Adipocyte (in vitro differentiated cells): ENCODE results near the gene C18orf54.
A peak's percentile ranks its signal among the peaks of the same experiment; 100 is the strongest.

ENCODE experiments used
- DNase-seq: peaks from one replicate; pipeline ENCODE4 v3.0.0-alpha.2; 2015; ENCODE audit warnings: low read depth
- H3K27me3 ChIP-seq: replicated peaks from 2 replicates; pipeline ENCODE4 v1.7.0; 2013; ENCODE audit warnings: mild to moderate bottlenecking, low read length, moderate library complexity; ENCODE audit not compliant: control insufficient read depth, insufficient read depth
- H3K36me3 ChIP-seq: 2 replicates; pipeline ENCODE4 v1.7.0; 2013; ENCODE audit warnings: low read length, mild to moderate bottlenecking, moderate library complexity; ENCODE audit not compliant: control insufficient read depth, insufficient read depth, severe bottlenecking
- H3K4me1 ChIP-seq: 2 replicates; pipeline ENCODE4 v1.7.0; 2013; ENCODE audit warnings: mild to moderate bottlenecking, low read length, moderate library complexity; ENCODE audit not compliant: control insufficient read depth, insufficient read depth
- H3K4me3 ChIP-seq: 2 replicates; pipeline ENCODE4 v1.7.0; 2013; ENCODE audit warnings: mild to moderate bottlenecking, low read length, moderate library complexity
- H3K9ac ChIP-seq: 2 replicates; pipeline ENCODE4 v1.7.0; 2013; ENCODE audit warnings: mild to moderate bottlenecking, low read length, moderate library complexity
- H3K9me3 ChIP-seq: 2 replicates; pipeline ENCODE4 v1.7.0; 2013; ENCODE audit warnings: mild to moderate bottlenecking, low read length, moderate library complexity; ENCODE audit not compliant: control insufficient read depth

The C18orf54 gene

GRCh38 chr18:54388203-54389142, 30.8 kb downstream of the C18orf54 start:
- Histone ChIP-seq H3K9me3 (no peaks in the 10 kb centered on the region), H3K27me3 (no peaks in the 10 kb centered on the region), H3K4me3 (peak overlapping the region; percentile 14), H3K4me1 (peaks cover 21% of the 10 kb centered on the region), H3K36me3 (no peaks in the 10 kb centered on the region), H3K9ac (no peak overlapping the region)
- DNase-seq, result peak; percentile 56

- Histone ChIP-seq H3K4me3 (no peak overlapping the region), H3K27me3 (no peaks in the 10 kb centered on the region), H3K9ac (no peak overlapping the region), H3K36me3 (no peaks in the 10 kb centered on the region), H3K4me1 (peaks cover 21% of the 10 kb centered on the region), H3K9me3 (no peaks in the 10 kb centered on the region)
- no peak for DNase-seq
Measured at GRCh38 chr18:54389143-54389505, 31.4 kb downstream of the C18orf54 start.

- Histone ChIP-seq H3K9me3 (no peaks in the 10 kb centered on the region), H3K4me3 (no peak overlapping the region), H3K9ac (no peak overlapping the region), H3K36me3 (no peaks in the 10 kb centered on the region), H3K4me1 (peaks cover 21% of the 10 kb centered on the region), H3K27me3 (no peaks in the 10 kb centered on the region)
- DNase-seq, result no peak
Measured at GRCh38 chr18:54390838-54391237, 33.1 kb downstream of the C18orf54 start.

GRCh38 chr18:54392543-54393023, 34.9 kb downstream of the C18orf54 start:
- Histone ChIP-seq H3K9me3 (no peaks in the 10 kb centered on the region), H3K27me3 (no peaks in the 10 kb centered on the region), H3K4me1 (peaks cover 19% of the 10 kb centered on the region), H3K9ac (peak overlapping the region; percentile 29), H3K4me3 (no peak overlapping the region), H3K36me3 (no peaks in the 10 kb centered on the region)
- DNase-seq, result peak; percentile 86

GRCh38 chr18:54393648-54394294, 36.1 kb downstream of the C18orf54 start:
- H3K9ac ChIP-seq, result no peak overlapping the region

GRCh38 chr18:54396760-54397159, 39.1 kb downstream of the C18orf54 start:
- Histone ChIP-seq H3K4me3 (no peak overlapping the region), H3K4me1 (peaks cover 2% of the 10 kb centered on the region), H3K27me3 (no peaks in the 10 kb centered on the region), H3K36me3 (no peaks in the 10 kb centered on the region), H3K9ac (no peak overlapping the region), H3K9me3 (no peaks in the 10 kb centered on the region)
- no peak for DNase-seq

More at GRCh38 chr18:54393648-54394294, 36.1 kb downstream of the C18orf54 start:
- Histone ChIP-seq H3K4me3 (no peak overlapping the region), H3K36me3 (no peaks in the 10 kb centered on the region), H3K9me3 (no peaks in the 10 kb centered on the region), H3K27me3 (no peaks in the 10 kb centered on the region), H3K4me1 (peaks cover 8% of the 10 kb centered on the region)
- DNase-seq, result no peak

- H3K4me1 ChIP-seq, result no peaks in the 10 kb centered on the region
- H3K36me3 ChIP-seq, result no peaks in the 10 kb centered on the region
- no peak overlapping the region for H3K9ac ChIP-seq
Measured at GRCh38 chr18:54405290-54405689, 47.6 kb downstream of the C18orf54 start.

GRCh38 chr18:54411781-54412180, 54.1 kb downstream of the C18orf54 start:
- H3K9me3 ChIP-seq, result no peaks in the 10 kb centered on the region
- no peak overlapping the region for H3K4me3 ChIP-seq
- DNase-seq, result no peak
- no peaks in the 10 kb centered on the region for H3K36me3 ChIP-seq
- H3K9ac ChIP-seq, result no peak overlapping the region
- H3K27me3 ChIP-seq, result peaks cover 4% of the 10 kb centered on the region
- peaks cover 9% of the 10 kb centered on the region for H3K4me1 ChIP-seq

More at GRCh38 chr18:54405290-54405689, 47.6 kb downstream of the C18orf54 start:
- Histone ChIP-seq H3K4me3 (no peak overlapping the region), H3K9me3 (peaks cover 2% of the 10 kb centered on the region), H3K27me3 (peaks cover 4% of the 10 kb centered on the region)
- no peak for DNase-seq

GRCh38 chr18:54415086-54415485, 57.4 kb downstream of the C18orf54 start:
- no peak overlapping the region for H3K4me3 ChIP-seq
- H3K4me1 ChIP-seq, result peaks cover 15% of the 10 kb centered on the region
- no peak overlapping the region for H3K9ac ChIP-seq
- H3K9me3 ChIP-seq, result no peaks in the 10 kb centered on the region
- no peak for DNase-seq
- peaks cover 4% of the 10 kb centered on the region for H3K27me3 ChIP-seq
- H3K36me3 ChIP-seq, result no peaks in the 10 kb centered on the region

GRCh38 chr18:54416436-54416835, 58.7 kb downstream of the C18orf54 start:
- Histone ChIP-seq H3K4me1 (peaks cover 15% of the 10 kb centered on the region), H3K36me3 (no peaks in the 10 kb centered on the region), H3K9ac (peak overlapping the region; percentile 4), H3K4me3 (peak overlapping the region; percentile 14), H3K9me3 (no peaks in the 10 kb centered on the region), H3K27me3 (peaks cover 2% of the 10 kb centered on the region)
- DNase-seq, result peak; percentile 34

GRCh38 chr18:54423831-54424230, 66.1 kb downstream of the C18orf54 start:
- Histone ChIP-seq H3K9me3 (no peaks in the 10 kb centered on the region), H3K27me3 (peaks cover 14% of the 10 kb centered on the region), H3K4me3 (no peak overlapping the region), H3K4me1 (no peaks in the 10 kb centered on the region), H3K36me3 (no peaks in the 10 kb centered on the region), H3K9ac (no peak overlapping the region)
- no peak for DNase-seq
